ENCODE data around the gene EXOSC10. TPM values are rescaled to one million over a fixed set of nuclear protein-coding genes. Genes with fewer than 3 reads are reported as not detected.

EXOSC10 gene
- total RNA-seq, 1 donor from 2014 or later = 38.7 TPM

GRCh38 chr1:11071463-11072215 lies 28.0 kb downstream of the EXOSC10 start:
- Histone ChIP-seq H3K9me3 (no peaks in the 10 kb centered on the region), H3K4me3 (no peak overlapping the region), H3K27me3 (no peaks in the 10 kb centered on the region), H3K4me1 (no peaks in the 10 kb centered on the region), H3K27ac (no peak overlapping the region), H3K36me3 (peaks cover 86 to 100% of the 10 kb centered on the region in 2 donors)
- intact Hi-C loops (cut with DNase I) = no loop called here
- TF ChIP-seq CTCF (IDR thresholded peaks at IDR 0.05) = no peak
- no peak for DNase-seq (ENCODE audit: low spot score in 2 of 2)

GRCh38 chr1:11070876-11071275 lies 28.8 kb downstream of the EXOSC10 start:
- intact Hi-C loops (cut with DNase I) = no loop called here
- Histone ChIP-seq H3K9me3 (no peaks in the 10 kb centered on the region), H3K4me1 (no peaks in the 10 kb centered on the region), H3K27me3 (no peaks in the 10 kb centered on the region), H3K36me3 (peaks cover 86 to 100% of the 10 kb centered on the region in 2 donors), H3K27ac (no peak overlapping the region), H3K4me3 (no peak overlapping the region)
- no peak for DNase-seq (ENCODE audit: low spot score in 2 of 2)
- no peak for TF ChIP-seq CTCF (IDR thresholded peaks at IDR 0.05)

- Histone ChIP-seq H3K27me3 (no peaks in the 10 kb centered on the region), H3K9me3 (no peaks in the 10 kb centered on the region), H3K4me1 (no peaks in the 10 kb centered on the region), H3K4me3 (no peak overlapping the region), H3K27ac (no peak overlapping the region), H3K36me3 (peaks cover 78 to 95% of the 10 kb centered on the region in 2 donors)
- DNase-seq (ENCODE audit: low spot score in 2 of 2) = no peak
- TF ChIP-seq CTCF (IDR thresholded peaks at IDR 0.05) = no peak
- intact Hi-C loops (cut with DNase I) = no loop called here
These were observed 30.8 kb downstream of the EXOSC10 start for GRCh38 chr1:11068600-11069473.

- Histone ChIP-seq H3K4me1 (no peaks in the 10 kb centered on the region), H3K36me3 (peaks cover 70 to 86% of the 10 kb centered on the region in 2 donors), H3K4me3 (no peak overlapping the region), H3K9me3 (no peaks in the 10 kb centered on the region), H3K27me3 (no peaks in the 10 kb centered on the region), H3K27ac (no peak overlapping the region)
- DNase-seq (ENCODE audit: low spot score in 2 of 2) = no peak
- no peak for TF ChIP-seq CTCF (IDR thresholded peaks at IDR 0.05)
- intact Hi-C loops (cut with DNase I) = no loop called here
These were observed 31.7 kb downstream of the EXOSC10 start for GRCh38 chr1:11067716-11068599.

GRCh38 chr1:11065796-11066195 lies 33.9 kb downstream of the EXOSC10 start:
- Histone ChIP-seq H3K4me1 (peaks cover 4 to 8% of the 10 kb centered on the region in 2 donors), H3K27me3 (no peaks in the 10 kb centered on the region), H3K9me3 (no peaks in the 10 kb centered on the region), H3K36me3 (peaks cover 53 to 64% of the 10 kb centered on the region in 2 donors), H3K4me3 (no peak overlapping the region), H3K27ac (no peak overlapping the region)
- no peak for TF ChIP-seq CTCF (IDR thresholded peaks at IDR 0.05)
- DNase-seq (ENCODE audit: low spot score in 2 of 2) = no peak
- intact Hi-C loops (cut with DNase I) = no loop called here

Data from ascending aorta (tissue), 2 donors.